Neural cell (in vitro differentiated cells): ENCODE data around the gene HDLBP. TPM values are rescaled to one million over a fixed set of nuclear protein-coding genes. Genes with fewer than 3 reads are reported as not detected.

Experiments used
- H2AFZ ChIP-seq: fragments of 200-600, 300-800 bp; sonication (generic), shearing (Covaris generic); 2 replicates; pipeline ENCODE4 v1.6.0; 2014; ENCODE audit warnings: low read depth, mild to moderate bottlenecking, antibody characterized with exemption, low read length, moderate library complexity
- H3F3A ChIP-seq: fragments of 200-600 bp; shearing (Covaris generic); 2 replicates; pipeline ENCODE4 v1.6.1; 2016; ENCODE audit warnings: mild to moderate bottlenecking, moderate library complexity, mixed read lengths, antibody characterized with exemption, low read length; ENCODE audit not compliant: insufficient read depth, poor library complexity, severe bottlenecking
- H3K27ac ChIP-seq: fragments of 200-600, 300-800 bp; sonication (generic), shearing (Covaris generic); 2 replicates; pipeline ENCODE4 v1.5.1; 2014; ENCODE audit warnings: mild to moderate bottlenecking, low read length, moderate library complexity
- H3K27me3 ChIP-seq: fragments of 300-800, 200-600 bp; sonication (generic), shearing (Covaris generic); 2 replicates; pipeline ENCODE4 v1.6.0; 2014; ENCODE audit warnings: mild to moderate bottlenecking, low read depth, low read length, moderate library complexity; ENCODE audit not compliant: insufficient read depth
- H3K36me3 ChIP-seq: fragments of 300-800, 200-600 bp; sonication (generic), shearing (Covaris generic); 2 replicates; pipeline ENCODE4 v1.5.1; 2014; ENCODE audit warnings: mild to moderate bottlenecking, antibody characterized with exemption, low read length, moderate library complexity; ENCODE audit not compliant: insufficient read depth
- H3K4me2 ChIP-seq: fragments of 300-800, 200-600 bp; sonication (generic), shearing (Covaris generic); 2 replicates; pipeline ENCODE4 v1.6.0; 2014; ENCODE audit warnings: mild to moderate bottlenecking, low read length
- H3K4me3 ChIP-seq: fragments of 300-800, 200-600 bp; sonication (generic), shearing (Covaris generic); 2 replicates; pipeline ENCODE4 v1.5.1; 2014; ENCODE audit warnings: mild to moderate bottlenecking, low read length, moderate library complexity
- H3K79me2 ChIP-seq: fragments of 200-600 bp; shearing (Covaris generic); replicated peaks from 2 replicates; pipeline ENCODE4 v1.6.0; 2014; ENCODE audit warnings: mild to moderate bottlenecking, low read length, moderate library complexity; ENCODE audit not compliant: insufficient read depth
- H3K9ac ChIP-seq: fragments of 300-800, 200-600 bp; sonication (generic), shearing (Covaris generic); 2 replicates; pipeline ENCODE4 v1.6.1; 2016; ENCODE audit warnings: mild to moderate bottlenecking, low read length, mixed read lengths
- H3K9me2 ChIP-seq: fragments of 200-600 bp; shearing (Covaris generic); 2 replicates; pipeline ENCODE4 v1.6.1; 2016; ENCODE audit warnings: mild to moderate bottlenecking, low read length, mixed read lengths; ENCODE audit not compliant: insufficient read depth
- H3K9me3 ChIP-seq: fragments of 200-600, 300-800 bp; sonication (generic), shearing (Covaris generic); 2 replicates; pipeline ENCODE4 v1.6.1; 2016; ENCODE audit warnings: mild to moderate bottlenecking, mixed run types, low read length, moderate library complexity, mixed read lengths
- H4K20me1 ChIP-seq: fragments of 200-600 bp; shearing (Covaris generic); 2 replicates; pipeline ENCODE4 v1.6.1; 2016; ENCODE audit warnings: mild to moderate bottlenecking, mixed run types; ENCODE audit not compliant: insufficient read depth
- EP300 ChIP-seq: fragments of 450-650 bp; conservative IDR thresholded peaks from 2 replicates; pipeline ENCODE4 v1.6.1; 2014; ENCODE audit warnings: antibody characterized with exemption, mild to moderate bottlenecking, moderate library complexity; ENCODE audit not compliant: poor library complexity, severe bottlenecking
- EZH2 ChIP-seq: fragments of 200-600, 300-800 bp; shearing (Covaris generic), sonication (generic); IDR thresholded peaks from 2 replicates; pipeline ENCODE4 v1.6.1; 2014; ENCODE audit warnings: antibody characterized with exemption, low read length, borderline replicate concordance, mild to moderate bottlenecking; ENCODE audit not compliant: insufficient read depth, poor library complexity, severe bottlenecking
- MXI1 ChIP-seq: fragments of 450-650 bp; conservative IDR thresholded peaks from 2 replicates; pipeline ENCODE4 v1.6.1; 2014; ENCODE audit warnings: antibody characterized with exemption, mild to moderate bottlenecking; ENCODE audit not compliant: poor library complexity, severe bottlenecking
- POLR2AphosphoS5 ChIP-seq: IDR thresholded peaks from 2 replicates; pipeline ENCODE4 v1.6.1; 2012
- RAD21 ChIP-seq: fragments of 450-650 bp; conservative IDR thresholded peaks from 2 replicates; pipeline ENCODE4 v1.6.1; 2014; ENCODE audit warnings: antibody characterized with exemption, mild to moderate bottlenecking, moderate library complexity
- SMC3 ChIP-seq: fragments of 450-650 bp; conservative IDR thresholded peaks from 2 replicates; pipeline ENCODE4 v1.6.1; 2014; ENCODE audit warnings: antibody characterized with exemption, mild to moderate bottlenecking, moderate library complexity; ENCODE audit not compliant: poor library complexity
- TAF1 ChIP-seq: IDR thresholded peaks from 2 replicates; pipeline ENCODE4 v1.6.1; 2012; ENCODE audit warnings: low read depth
- polyA plus RNA-seq: library from polyadenylated mRNA; depleted of rRNA; stranded (reverse); fragments of >200 nt; gene quantifications from 2 replicates; pipeline ENCODE4 v1.2.3, GENCODE V29; 2014
- TF ChIP-seq, protein P1 (sequence below): fragments of 450-650 bp; IDR thresholded peaks from 2 replicates; pipeline ENCODE4 v1.5.1; 2014; ENCODE audit warnings: antibody characterized with exemption, mild to moderate bottlenecking, moderate library complexity; ENCODE audit not compliant: poor library complexity, severe bottlenecking
- TF ChIP-seq, protein P2 (sequence below): IDR thresholded peaks from 2 replicates; pipeline ENCODE4 v1.6.1; 2012; ENCODE audit warnings: borderline replicate concordance

HDLBP gene
- polyA plus RNA-seq, 1 donor from 2014 or later = 61.9 TPM

DNA sequence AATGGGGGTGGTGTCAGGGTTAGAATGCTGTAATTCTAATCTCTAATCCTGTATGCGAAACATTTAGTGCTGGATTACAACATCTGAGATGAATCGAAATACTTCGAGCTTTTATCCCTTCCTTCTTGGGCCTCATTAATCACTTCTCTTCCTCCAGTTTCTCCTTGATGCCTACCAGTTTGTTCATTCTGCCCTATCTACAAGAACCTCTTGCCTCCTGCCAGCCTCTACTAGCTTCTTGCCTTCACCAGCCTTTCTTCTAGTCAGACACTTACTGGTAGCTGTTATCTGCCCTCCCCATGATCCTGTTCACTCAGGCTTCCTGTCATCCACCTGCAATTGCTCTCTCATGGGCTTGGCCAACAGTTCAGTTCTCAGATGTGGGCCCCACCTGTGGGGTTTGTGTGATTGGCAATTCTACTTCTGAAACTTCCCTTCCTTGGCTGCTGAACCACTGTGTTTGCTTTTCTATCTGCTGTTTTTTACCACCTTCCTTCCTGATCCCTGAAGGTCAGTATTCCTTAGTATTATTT, 25.2 kb upstream of the HDLBP start:
- Histone ChIP-seq H3K36me3 (no peaks in the 10 kb centered on the region), H3K9ac (no peak overlapping the region), H3K9me3 (no peaks in the 10 kb centered on the region), H3K79me2 (no peaks in the 10 kb centered on the region), H3K4me3 (no peak overlapping the region), H2AFZ (no peak overlapping the region), H3K9me2 (no peaks in the 10 kb centered on the region), H4K20me1 (no peaks in the 10 kb centered on the region), H3K4me2 (no peak overlapping the region), H3K27ac (no peak overlapping the region), H3K27me3 (no peaks in the 10 kb centered on the region), H3F3A (no peaks in the 10 kb centered on the region)
- TF ChIP-seq, protein P1, sequence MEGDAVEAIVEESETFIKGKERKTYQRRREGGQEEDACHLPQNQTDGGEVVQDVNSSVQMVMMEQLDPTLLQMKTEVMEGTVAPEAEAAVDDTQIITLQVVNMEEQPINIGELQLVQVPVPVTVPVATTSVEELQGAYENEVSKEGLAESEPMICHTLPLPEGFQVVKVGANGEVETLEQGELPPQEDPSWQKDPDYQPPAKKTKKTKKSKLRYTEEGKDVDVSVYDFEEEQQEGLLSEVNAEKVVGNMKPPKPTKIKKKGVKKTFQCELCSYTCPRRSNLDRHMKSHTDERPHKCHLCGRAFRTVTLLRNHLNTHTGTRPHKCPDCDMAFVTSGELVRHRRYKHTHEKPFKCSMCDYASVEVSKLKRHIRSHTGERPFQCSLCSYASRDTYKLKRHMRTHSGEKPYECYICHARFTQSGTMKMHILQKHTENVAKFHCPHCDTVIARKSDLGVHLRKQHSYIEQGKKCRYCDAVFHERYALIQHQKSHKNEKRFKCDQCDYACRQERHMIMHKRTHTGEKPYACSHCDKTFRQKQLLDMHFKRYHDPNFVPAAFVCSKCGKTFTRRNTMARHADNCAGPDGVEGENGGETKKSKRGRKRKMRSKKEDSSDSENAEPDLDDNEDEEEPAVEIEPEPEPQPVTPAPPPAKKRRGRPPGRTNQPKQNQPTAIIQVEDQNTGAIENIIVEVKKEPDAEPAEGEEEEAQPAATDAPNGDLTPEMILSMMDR = no peak
- no peak for TF ChIP-seq SMC3
- no peak for TF ChIP-seq POLR2AphosphoS5
- TF ChIP-seq, protein P2, sequence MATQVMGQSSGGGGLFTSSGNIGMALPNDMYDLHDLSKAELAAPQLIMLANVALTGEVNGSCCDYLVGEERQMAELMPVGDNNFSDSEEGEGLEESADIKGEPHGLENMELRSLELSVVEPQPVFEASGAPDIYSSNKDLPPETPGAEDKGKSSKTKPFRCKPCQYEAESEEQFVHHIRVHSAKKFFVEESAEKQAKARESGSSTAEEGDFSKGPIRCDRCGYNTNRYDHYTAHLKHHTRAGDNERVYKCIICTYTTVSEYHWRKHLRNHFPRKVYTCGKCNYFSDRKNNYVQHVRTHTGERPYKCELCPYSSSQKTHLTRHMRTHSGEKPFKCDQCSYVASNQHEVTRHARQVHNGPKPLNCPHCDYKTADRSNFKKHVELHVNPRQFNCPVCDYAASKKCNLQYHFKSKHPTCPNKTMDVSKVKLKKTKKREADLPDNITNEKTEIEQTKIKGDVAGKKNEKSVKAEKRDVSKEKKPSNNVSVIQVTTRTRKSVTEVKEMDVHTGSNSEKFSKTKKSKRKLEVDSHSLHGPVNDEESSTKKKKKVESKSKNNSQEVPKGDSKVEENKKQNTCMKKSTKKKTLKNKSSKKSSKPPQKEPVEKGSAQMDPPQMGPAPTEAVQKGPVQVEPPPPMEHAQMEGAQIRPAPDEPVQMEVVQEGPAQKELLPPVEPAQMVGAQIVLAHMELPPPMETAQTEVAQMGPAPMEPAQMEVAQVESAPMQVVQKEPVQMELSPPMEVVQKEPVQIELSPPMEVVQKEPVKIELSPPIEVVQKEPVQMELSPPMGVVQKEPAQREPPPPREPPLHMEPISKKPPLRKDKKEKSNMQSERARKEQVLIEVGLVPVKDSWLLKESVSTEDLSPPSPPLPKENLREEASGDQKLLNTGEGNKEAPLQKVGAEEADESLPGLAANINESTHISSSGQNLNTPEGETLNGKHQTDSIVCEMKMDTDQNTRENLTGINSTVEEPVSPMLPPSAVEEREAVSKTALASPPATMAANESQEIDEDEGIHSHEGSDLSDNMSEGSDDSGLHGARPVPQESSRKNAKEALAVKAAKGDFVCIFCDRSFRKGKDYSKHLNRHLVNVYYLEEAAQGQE = no peak
- no peak for TF ChIP-seq EP300
- no peak for TF ChIP-seq MXI1
- TF ChIP-seq EZH2 = no peak
- no peak for TF ChIP-seq TAF1
- TF ChIP-seq RAD21 = no peak

DNA sequence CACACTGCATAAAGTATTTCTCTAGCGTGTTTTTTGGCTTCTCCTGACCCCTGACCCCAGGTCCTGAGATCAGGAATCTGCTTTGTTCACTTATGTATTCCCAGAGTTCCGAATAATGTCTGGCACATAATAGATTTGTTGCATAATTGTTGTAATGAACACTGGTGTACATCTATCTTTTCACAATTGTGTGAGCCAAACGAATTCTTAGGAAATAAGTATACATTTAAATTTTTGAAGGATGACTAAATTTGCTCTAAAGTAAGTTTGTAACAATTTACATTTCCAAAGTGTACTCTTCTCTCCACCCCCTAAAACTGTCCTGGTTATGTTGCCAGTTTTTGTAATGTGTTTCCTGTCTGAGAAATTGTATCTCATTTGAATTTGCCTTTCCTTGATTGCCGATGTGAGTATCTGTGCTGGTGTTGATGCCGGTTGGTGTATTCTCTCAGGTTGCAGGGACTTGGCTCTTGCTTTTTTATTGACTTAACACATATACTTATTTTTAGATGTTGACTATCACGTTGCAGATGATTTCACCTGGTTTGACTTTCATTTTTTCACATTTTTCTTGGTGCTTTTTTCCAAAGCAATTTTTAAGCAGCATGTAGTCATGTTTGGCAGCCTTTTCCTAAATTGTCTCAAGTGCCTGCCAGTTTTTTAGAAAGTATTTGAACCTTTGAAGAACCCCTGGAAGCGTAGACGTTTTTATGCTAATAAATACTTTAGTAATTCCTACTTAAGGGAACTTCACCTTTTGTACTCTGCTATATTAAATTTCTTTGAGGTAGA, 24.6 kb upstream of the HDLBP start:
- Histone ChIP-seq H3K27me3 (no peaks in the 10 kb centered on the region), H3K4me3 (no peak overlapping the region), H3K9ac (no peak overlapping the region), H3K4me2 (no peak overlapping the region), H3K9me2 (no peaks in the 10 kb centered on the region), H3F3A (no peaks in the 10 kb centered on the region), H2AFZ (no peak overlapping the region), H3K36me3 (no peaks in the 10 kb centered on the region), H4K20me1 (no peaks in the 10 kb centered on the region), H3K79me2 (no peaks in the 10 kb centered on the region), H3K9me3 (no peaks in the 10 kb centered on the region), H3K27ac (no peak overlapping the region)
- TF ChIP-seq POLR2AphosphoS5 = no peak
